ENCODE measurements around the gene BACH2. TPM values are rescaled to one million over a fixed set of nuclear protein-coding genes. Genes with fewer than 3 reads are reported as not detected.

The BACH2 gene
- total and polyA plus RNA-seq, 9 of the 15 experiments (the other 6 are each of a cell fraction or from before 2014, with no cell fraction given), result 0.06 to 3.1 (median 0.59) TPM

GRCh38 chr6:90285042-90285481 lies 11.6 kb downstream of the BACH2 start:
- in situ Hi-C loops (cut with MboI) (loop anchor here (5.0 kb wide), 1 partner anchor 192 kb away; no protein-coding TSS in a partner anchor), intact Hi-C loops (cut with micrococcal nuclease) (loop anchor here (2.0 to 10.0 kb wide), 5 partner anchors 68 to 344 kb away; partner anchors contain the start of gene MAP3K7)
- H3K9me3 ChIP-seq (replicated peaks; ENCODE audit: control insufficient read depth, insufficient read depth, low read depth, low read length), result peaks cover 2% of the 10 kb centered on the region; the same call in 1 of the 2 replicates
- no peaks in the 10 kb centered on the region for H3K36me3 ChIP-seq (ENCODE audit: control insufficient read depth, insufficient read depth, low read length)
- TF ChIP-seq GABPA (tag; conservative IDR thresholded peaks at IDR 0.05; ENCODE audit: low read depth) (0 out of 2 replicates have a peak, but pooled peaks have one; percentile 8), NR2C2 (CRISPR knock-in tag; IDR thresholded peaks at IDR 0.05) (no peak), NR2C2 (tag; IDR thresholded peaks at IDR 0.05) (peak; percentile 47; the same call in 1 of the 2 replicates), LARP7 (IDR thresholded peaks at IDR 0.05) (no peak), ZNF75A (CRISPR knock-in tag; IDR thresholded peaks at IDR 0.05) (no peak), ELF1 (tag; IDR thresholded peaks at IDR 0.05) (no peak)
- FAIRE-seq (peak; percentile 32), ATAC-seq (0 out of 3 replicates have a peak, but pooled peaks have one; percentile 16), DNase-seq (ENCODE audit: extremely low read depth in 1 of 4, low spot score in 3 of 4) (no peak)
- CTCF ChIA-PET (ENCODE audit: low intra/inter-chr PET ratio), result interaction anchor here (0.9 kb wide), 1 partner anchor 315 kb away, joined by 3 read pairs; no protein-coding TSS in a partner anchor
- peak overlapping the region; percentile 65 for H2AFZ ChIP-seq (ENCODE audit: low read depth, low read length)
- H4K20me1 ChIP-seq (replicated peaks; ENCODE audit: control insufficient read depth, insufficient read depth, low read length), result no peaks in the 10 kb centered on the region
- WGBS (ENCODE audit: insufficient coverage, low coverage, missing lambda C conversion rate), result 24% methylated on average over 4 of the region's 4 CpGs
- no peaks in the 10 kb centered on the region for H3K9me1 ChIP-seq (ENCODE audit: control insufficient read depth, insufficient read depth, low read length)
- peaks cover 3 to 22% of the 10 kb centered on the region in 2 experiments; a peak in 4 of 5 replicates for H3K4me1 ChIP-seq (replicated peaks in 1 of 2; ENCODE audit: control insufficient read depth in 2 of 2, insufficient read depth in 2 of 2, low read length in 2 of 2)
- peak overlapping the region in 1 of 2 experiments; percentile 25; a peak in 1 of 4 replicates for H3K9ac ChIP-seq (ENCODE audit: insufficient read depth in 1 of 2, low read depth in 2 of 2, low read length in 2 of 2)
- H3K4me2 ChIP-seq (ENCODE audit: insufficient read depth, low read length), result peak overlapping the region; percentile 17; the same call in 1 of the 2 replicates
- no TSS peak for BruUV-seq (replicated peaks)
- no peak overlapping the region for H3K4me3 ChIP-seq
- peak overlapping the region; percentile 17; the same call in 2 of the 3 replicates for H3K27ac ChIP-seq (ENCODE audit: extremely low read depth, low read depth, low read length)
- POLR2A ChIA-PET, result interaction anchor here (1.8 to 2.2 kb wide), 2 partner anchors 13 to 181 kb away, joined by 5 to 8 read pairs; no protein-coding TSS in a partner anchor
- H3K27me3 ChIP-seq (ENCODE audit: control insufficient read depth in 2 of 2, insufficient read depth in 2 of 2, low read length in 2 of 2), result no peaks in the 10 kb centered on the region
- no peaks in the 10 kb centered on the region for H3K79me2 ChIP-seq (ENCODE audit: control insufficient read depth, insufficient read depth, low read length)

All from K562 (cell line).